ENCODE results near the gene SLC13A3. TPM values are rescaled to one million over a fixed set of nuclear protein-coding genes. Genes with fewer than 3 reads are reported as not detected.
A peak's percentile ranks its signal among the peaks of the same experiment; 100 is the strongest.

The SLC13A3 gene
- total RNA-seq, 5 donors from 2014 or later (not counting 1 experiment from before 2014, with no cell fraction given) = 0.16 to 0.49 (median 0.33) TPM; not detected in 1

GRCh38 chr20:46600286-46600752, 50.9 kb downstream of the SLC13A3 start:
- no peak overlapping the region for H3K27ac Mint-ChIP-seq
- Histone ChIP-seq H3K9me3 (no peaks in the 10 kb centered on the region), H3K4me1 (ENCODE audit: control insufficient read depth in 1 of 2, extremely low read depth in 1 of 2, insufficient read depth in 2 of 2, low read length in 2 of 2) (no peaks in the 10 kb centered on the region), H3K36me3 (ENCODE audit: control insufficient read depth in 2 of 2, extremely low read depth in 1 of 2, insufficient read depth in 1 of 2, low read length in 1 of 2) (no peaks in the 10 kb centered on the region), H3K27me3 (replicated peaks in 1 of 2; ENCODE audit: control insufficient read depth in 2 of 2, extremely low read depth in 1 of 2, insufficient read depth in 2 of 2, low read length in 1 of 2) (peaks cover 0 to 13% of the 10 kb centered on the region in 2 experiments), H3K4me3 (ENCODE audit: control insufficient read depth in 1 of 2, extremely low read depth in 1 of 2, low read length in 1 of 2) (no peak overlapping the region), H3K27ac (ENCODE audit: low read length) (no peak overlapping the region)
- H3K27me3 Mint-ChIP-seq = peaks cover 16 to 18% of the 10 kb centered on the region in 2 donors
- H3K36me3 Mint-ChIP-seq = no peaks in the 10 kb centered on the region
- H3K4me3 Mint-ChIP-seq = no peak overlapping the region
- POLR2A ChIA-PET = no interaction called here
- H3K4me1 Mint-ChIP-seq = no peaks in the 10 kb centered on the region
- no peak for DNase-seq
- no CpG with 5 or more reads among the region's 1 CpG for WGBS (ENCODE audit: insufficient coverage)
- peaks cover 0 to 5% (median 0%) of the 10 kb centered on the region in 3 donors for H3K9me3 Mint-ChIP-seq
- ATAC-seq (replicated peaks in 1 of 4) = no peak
- CTCF ChIA-PET = no interaction called here

GRCh38 chr20:46599227-46599987, 51.9 kb downstream of the SLC13A3 start:
- Mint-ChIP-seq H3K27me3 (peaks cover 18 to 19% of the 10 kb centered on the region in 2 donors), H3K36me3 (no peaks in the 10 kb centered on the region), H3K4me3 (no peak overlapping the region), H3K9me3 (peaks cover 0 to 5% (median 0%) of the 10 kb centered on the region in 3 donors), H3K27ac (no peak overlapping the region), H3K4me1 (no peaks in the 10 kb centered on the region)
- Histone ChIP-seq H3K9me3 (no peaks in the 10 kb centered on the region), H3K4me1 (ENCODE audit: control insufficient read depth in 1 of 2, extremely low read depth in 1 of 2, insufficient read depth in 2 of 2, low read length in 2 of 2) (no peaks in the 10 kb centered on the region), H3K27ac (ENCODE audit: low read length) (no peak overlapping the region), H3K27me3 (replicated peaks in 1 of 2; ENCODE audit: control insufficient read depth in 2 of 2, extremely low read depth in 1 of 2, insufficient read depth in 2 of 2, low read length in 1 of 2) (peaks cover 0 to 15% of the 10 kb centered on the region in 2 experiments), H3K4me3 (ENCODE audit: control insufficient read depth in 1 of 2, extremely low read depth in 1 of 2, low read length in 1 of 2) (no peak overlapping the region), H3K36me3 (ENCODE audit: control insufficient read depth in 2 of 2, extremely low read depth in 1 of 2, insufficient read depth in 1 of 2, low read length in 1 of 2) (no peaks in the 10 kb centered on the region)
- POLR2A ChIA-PET = no interaction called here
- ATAC-seq (replicated peaks in 1 of 4) (no peak), DNase-seq (no peak)
- CTCF ChIA-PET = no interaction called here
- WGBS (ENCODE audit: insufficient coverage) = 82% methylated on average over 2 of the region's 8 CpGs

- Mint-ChIP-seq H3K27me3 (peaks cover 14 to 21% of the 10 kb centered on the region in 2 donors), H3K4me1 (no peaks in the 10 kb centered on the region), H3K9me3 (no peaks in the 10 kb centered on the region), H3K4me3 (no peak overlapping the region), H3K36me3 (no peaks in the 10 kb centered on the region), H3K27ac (no peak overlapping the region)
- WGBS (ENCODE audit: insufficient coverage) = no CpG with 5 or more reads among the region's 8 CpGs
- Histone ChIP-seq H3K9me3 (no peaks in the 10 kb centered on the region), H3K4me1 (ENCODE audit: control insufficient read depth in 1 of 2, extremely low read depth in 1 of 2, insufficient read depth in 2 of 2, low read length in 2 of 2) (no peaks in the 10 kb centered on the region), H3K4me3 (ENCODE audit: control insufficient read depth in 1 of 2, extremely low read depth in 1 of 2, low read length in 1 of 2) (no peak overlapping the region), H3K27me3 (replicated peaks in 1 of 2; ENCODE audit: control insufficient read depth in 2 of 2, extremely low read depth in 1 of 2, insufficient read depth in 2 of 2, low read length in 1 of 2) (peaks cover 0 to 17% of the 10 kb centered on the region in 2 experiments), H3K27ac (ENCODE audit: low read length) (no peak overlapping the region), H3K36me3 (ENCODE audit: control insufficient read depth in 2 of 2, extremely low read depth in 1 of 2, insufficient read depth in 1 of 2, low read length in 1 of 2) (no peaks in the 10 kb centered on the region)
- DNase-seq = no peak
- ChIA-PET CTCF (no interaction called here), POLR2A (no interaction called here)
- ATAC-seq (replicated peaks in 1 of 4) = no peak
These were observed 55.3 kb downstream of the SLC13A3 start for GRCh38 chr20:46595933-46596332.

DNA sequence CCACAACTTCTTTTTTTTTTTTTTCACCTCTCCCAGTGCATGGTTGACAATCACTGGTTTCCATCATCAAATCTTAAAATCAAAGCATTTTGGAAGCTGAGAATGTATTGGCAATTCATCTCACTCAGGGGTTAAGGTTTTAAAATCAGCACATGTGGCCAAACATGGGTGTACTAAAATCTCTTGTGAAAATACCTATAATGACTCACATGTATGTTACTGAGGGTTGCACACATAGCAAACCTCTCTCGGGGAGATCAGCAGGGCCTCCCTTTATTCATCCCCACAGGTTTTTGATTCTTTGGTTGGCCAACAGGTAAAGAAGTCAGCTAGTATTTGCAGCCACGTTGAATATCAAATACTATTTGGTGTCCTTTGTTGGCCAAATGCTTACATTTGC, 56.5 kb downstream of the SLC13A3 start:
- POLR2A ChIA-PET = no interaction called here

GRCh38 chr20:46592580-46593362, 58.5 kb downstream of the SLC13A3 start:
- Mint-ChIP-seq H3K4me1 (peaks cover 0 to 4% (median 4%) of the 10 kb centered on the region in 3 donors), H3K4me3 (no peak overlapping the region), H3K27me3 (peaks cover 9 to 11% of the 10 kb centered on the region in 2 donors), H3K27ac (no peak overlapping the region), H3K36me3 (no peaks in the 10 kb centered on the region), H3K9me3 (no peaks in the 10 kb centered on the region)
- Histone ChIP-seq H3K27me3 (replicated peaks in 1 of 2; ENCODE audit: control insufficient read depth in 2 of 2, extremely low read depth in 1 of 2, insufficient read depth in 2 of 2, low read length in 1 of 2) (peaks cover 0 to 15% of the 10 kb centered on the region in 2 experiments), H3K9me3 (peaks cover 2% of the 10 kb centered on the region), H3K27ac (ENCODE audit: low read length) (no peak overlapping the region), H3K4me1 (ENCODE audit: control insufficient read depth in 1 of 2, extremely low read depth in 1 of 2, insufficient read depth in 2 of 2, low read length in 2 of 2) (peaks cover 0 to 6% of the 10 kb centered on the region in 2 experiments), H3K36me3 (ENCODE audit: control insufficient read depth in 2 of 2, extremely low read depth in 1 of 2, insufficient read depth in 1 of 2, low read length in 1 of 2) (no peaks in the 10 kb centered on the region), H3K4me3 (ENCODE audit: control insufficient read depth in 1 of 2, extremely low read depth in 1 of 2, low read length in 1 of 2) (no peak overlapping the region)
- ChIA-PET CTCF (no interaction called here), POLR2A (no interaction called here)
- ATAC-seq (replicated peaks in 1 of 4) (no peak), DNase-seq (peak in 1 of 35 experiments; percentile 3)
- no CpG with 5 or more reads among the region's 4 CpGs for WGBS (ENCODE audit: insufficient coverage)

More for the DNA sequence above, 56.5 kb downstream of the SLC13A3 start:
- H3K27ac ChIP-seq (ENCODE audit: low read length) = no peak overlapping the region
- Mint-ChIP-seq H3K4me1 (no peaks in the 10 kb centered on the region), H3K4me3 (no peak overlapping the region), H3K9me3 (no peaks in the 10 kb centered on the region), H3K27ac (no peak overlapping the region), H3K36me3 (no peaks in the 10 kb centered on the region), H3K27me3 (peaks cover 10 to 17% of the 10 kb centered on the region in 2 donors)
- no CpG with 5 or more reads among the region's 2 CpGs for WGBS (ENCODE audit: insufficient coverage)
- H3K4me3 ChIP-seq (ENCODE audit: control insufficient read depth in 1 of 2, extremely low read depth in 1 of 2, low read length in 1 of 2) = no peak overlapping the region
- DNase-seq (no peak), ATAC-seq (replicated peaks in 1 of 4) (no peak)
- no peaks in the 10 kb centered on the region for H3K4me1 ChIP-seq (ENCODE audit: control insufficient read depth in 1 of 2, extremely low read depth in 1 of 2, insufficient read depth in 2 of 2, low read length in 2 of 2)
- peaks cover 0 to 17% of the 10 kb centered on the region in 2 experiments for H3K27me3 ChIP-seq (replicated peaks in 1 of 2; ENCODE audit: control insufficient read depth in 2 of 2, extremely low read depth in 1 of 2, insufficient read depth in 2 of 2, low read length in 1 of 2)
- CTCF ChIA-PET = no interaction called here
- H3K36me3 ChIP-seq (ENCODE audit: control insufficient read depth in 2 of 2, extremely low read depth in 1 of 2, insufficient read depth in 1 of 2, low read length in 1 of 2) = no peaks in the 10 kb centered on the region
- no peaks in the 10 kb centered on the region for H3K9me3 ChIP-seq

DNA sequence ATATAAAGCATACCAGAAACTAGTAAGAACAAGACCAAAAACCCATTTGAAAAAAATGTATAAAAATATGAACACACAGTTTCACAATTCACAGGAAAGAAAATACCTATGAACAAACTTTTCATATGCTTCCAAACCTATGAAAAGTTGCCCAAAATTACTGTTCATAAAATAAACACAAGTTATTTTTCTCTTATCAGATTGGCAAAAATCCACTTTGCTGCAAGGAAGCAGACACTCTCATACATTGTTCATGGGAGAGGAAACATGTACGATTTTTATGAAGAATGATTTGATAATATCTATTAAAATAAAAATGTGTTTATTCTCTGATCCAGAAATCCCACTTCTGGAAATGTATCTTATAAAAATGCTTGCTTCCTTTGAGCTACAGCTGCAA, 60.8 kb downstream of the SLC13A3 start:
- peaks cover 0 to 10% of the 10 kb centered on the region in 2 experiments for H3K27me3 ChIP-seq (replicated peaks in 1 of 2; ENCODE audit: control insufficient read depth in 2 of 2, extremely low read depth in 1 of 2, insufficient read depth in 2 of 2, low read length in 1 of 2)
- H3K4me1 ChIP-seq (ENCODE audit: control insufficient read depth in 1 of 2, extremely low read depth in 1 of 2, insufficient read depth in 2 of 2, low read length in 2 of 2) = peaks cover 0 to 6% of the 10 kb centered on the region in 2 experiments
- H3K9me3 ChIP-seq = peaks cover 2% of the 10 kb centered on the region
- no CpG with 5 or more reads among the region's 1 CpG for WGBS (ENCODE audit: insufficient coverage)
- H3K27ac ChIP-seq (ENCODE audit: low read length) = no peak overlapping the region
- H3K27ac Mint-ChIP-seq = no peak overlapping the region
- ATAC-seq (replicated peaks in 1 of 4) = no peak
- CTCF ChIA-PET = no interaction called here
- H3K36me3 Mint-ChIP-seq = no peaks in the 10 kb centered on the region
- no peak overlapping the region for H3K4me3 Mint-ChIP-seq
- H3K4me1 Mint-ChIP-seq = peaks cover 0 to 4% (median 4%) of the 10 kb centered on the region in 3 donors
- H3K36me3 ChIP-seq (ENCODE audit: control insufficient read depth in 2 of 2, extremely low read depth in 1 of 2, insufficient read depth in 1 of 2, low read length in 1 of 2) = no peaks in the 10 kb centered on the region
- H3K27me3 Mint-ChIP-seq = peaks cover 2 to 4% of the 10 kb centered on the region in 2 donors
- no peaks in the 10 kb centered on the region for H3K9me3 Mint-ChIP-seq
- no peak for DNase-seq
- POLR2A ChIA-PET = no interaction called here
- no peak overlapping the region for H3K4me3 ChIP-seq (ENCODE audit: control insufficient read depth in 1 of 2, extremely low read depth in 1 of 2, low read length in 1 of 2)
